ENCODE results near the gene KCNH4.
"Not testable (repeated sequence)": the region's sequence is repeated elsewhere in the genome, so short reads cannot be mapped to it uniquely, and the experiment has no call there.

Gene KCNH4

GRCh38 chr17:42193969-42194899, 13.3 kb upstream of the KCNH4 start, which contains the start of gene GHDC:
Gene GHDC (minus strand): TSS chr17:42194494. CDS start chr17:42193581, 913 bp downstream.
- FAIRE-seq, result no peak

DNA sequence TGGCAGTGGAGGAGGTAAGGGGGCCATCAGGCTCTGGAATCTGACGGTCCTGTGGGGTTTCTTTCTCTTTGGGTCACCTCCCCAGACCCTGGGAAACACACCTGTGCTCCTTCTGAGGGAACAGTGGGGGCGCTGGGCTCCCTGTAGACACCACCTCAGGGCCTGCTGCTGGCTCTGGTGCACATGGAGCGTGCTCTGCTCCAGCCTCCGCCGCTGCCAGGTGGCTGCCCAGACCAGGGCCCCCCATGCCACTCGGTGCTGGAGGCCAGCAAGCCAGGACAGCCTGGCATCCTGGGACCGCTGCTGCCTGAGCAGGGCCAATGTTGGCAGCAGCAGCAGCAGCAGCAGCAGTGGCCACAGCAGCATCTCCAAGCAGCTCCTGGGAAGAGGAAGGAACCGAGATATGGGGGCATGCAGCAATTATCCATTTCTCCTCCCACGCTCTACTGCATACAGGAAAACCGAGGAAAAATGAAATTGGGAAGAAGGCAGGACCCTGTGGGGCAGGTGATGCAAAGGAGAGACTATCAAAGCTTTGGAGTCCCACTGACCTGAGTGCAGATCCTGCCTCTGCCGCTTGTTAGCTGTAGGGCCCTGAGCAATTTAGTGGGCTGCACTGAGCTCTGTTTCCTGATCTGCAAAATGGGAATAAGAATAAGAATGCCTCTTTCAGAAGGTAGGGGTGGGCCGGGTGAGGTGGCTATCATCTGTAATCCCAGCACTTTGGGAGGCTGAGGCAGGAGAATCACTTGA, 12.4 kb upstream of the KCNH4 start:
- FAIRE-seq, result no peak

DNA sequence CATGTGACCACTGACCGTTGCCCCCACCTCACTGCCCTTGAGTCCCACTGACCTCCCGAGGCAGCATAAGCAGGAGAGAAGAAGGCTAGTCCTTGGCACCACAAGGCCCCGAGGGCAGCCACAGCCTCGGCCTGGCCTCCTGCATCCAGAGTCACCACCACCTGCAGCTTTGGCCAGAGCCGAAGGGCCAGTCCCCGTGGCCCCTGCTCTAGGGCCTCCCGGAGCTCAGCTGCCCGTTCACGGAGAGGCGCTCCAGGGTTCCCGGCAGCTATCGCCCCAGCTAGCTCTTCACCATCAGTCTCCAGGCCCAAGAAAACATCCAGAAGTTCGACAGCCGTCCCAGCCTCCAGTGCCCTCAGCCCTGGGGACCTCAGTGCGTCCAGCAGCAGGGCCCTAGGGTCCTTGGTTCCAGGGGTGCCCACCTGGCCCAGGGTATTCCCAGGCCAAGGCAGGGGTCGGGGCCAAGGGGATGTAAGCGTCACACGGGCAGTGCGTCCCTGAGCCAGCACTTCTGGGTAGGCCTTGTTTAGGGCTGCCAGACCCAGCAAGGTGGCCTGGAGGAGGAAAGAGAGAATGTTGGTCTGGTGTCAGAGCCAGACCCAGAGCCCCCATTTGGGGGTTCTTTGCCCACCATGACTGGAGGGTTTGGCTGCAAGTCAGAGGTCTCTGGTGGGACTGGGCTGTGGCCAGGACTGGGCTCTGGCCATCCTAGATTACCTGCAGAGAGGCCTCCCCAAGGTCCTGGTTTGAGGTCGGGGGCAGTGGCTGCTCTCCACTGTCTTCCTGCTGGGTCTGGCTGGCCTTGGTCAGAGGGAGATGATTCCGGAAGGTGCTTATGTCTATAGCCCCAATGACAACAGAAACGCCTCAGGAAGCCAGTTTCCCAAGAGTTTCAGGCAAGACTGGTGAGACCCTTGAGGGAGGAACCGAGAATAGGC, 11.5 kb upstream of the KCNH4 start:
- no peak for FAIRE-seq

- FAIRE-seq, result no peak
Measured at GRCh38 chr17:42191275-42191608, 10.3 kb upstream of the KCNH4 start.

- FAIRE-seq, result no peak
Measured at GRCh38 chr17:42190491-42191274, 9.7 kb upstream of the KCNH4 start.

DNA sequence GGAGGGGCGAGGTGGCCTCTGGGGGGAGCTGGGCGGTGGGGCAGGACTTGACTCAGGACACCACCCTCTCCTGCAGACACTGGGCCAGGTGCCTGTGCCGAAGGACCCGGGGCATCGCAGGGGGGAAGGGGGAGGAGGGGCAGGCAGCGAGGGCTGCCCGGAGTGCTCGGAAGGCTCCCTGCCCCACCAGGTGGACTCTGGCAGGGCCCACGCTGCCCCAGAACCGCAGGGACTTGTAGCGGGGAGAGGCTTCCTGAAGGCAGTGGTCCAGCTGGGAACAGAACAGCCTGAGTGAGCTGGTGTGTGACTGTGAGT, 8.7 kb upstream of the KCNH4 start:
- no peak for FAIRE-seq

GRCh38 chr17:42188749-42189650, 8.1 kb upstream of the KCNH4 start:
- no peak for FAIRE-seq

DNA sequence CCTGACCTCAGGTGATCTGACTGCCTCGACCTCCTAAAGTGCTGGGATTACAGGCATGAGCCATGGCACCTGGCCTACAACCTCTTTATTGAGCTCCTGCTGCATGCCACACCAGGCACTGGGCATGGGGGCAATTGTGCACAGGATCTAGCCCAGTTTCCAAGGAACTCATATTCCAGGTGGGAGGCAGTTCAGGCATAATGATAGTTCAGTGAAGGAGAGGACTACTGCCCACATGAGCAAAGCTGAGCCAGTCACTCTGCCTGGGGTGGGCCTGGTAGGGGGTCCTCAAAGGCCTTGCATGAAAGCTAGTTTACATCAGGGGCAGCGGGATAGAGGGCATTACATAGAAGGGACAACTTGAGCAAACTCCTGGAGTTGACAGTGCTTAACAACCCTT, 6.9 kb upstream of the KCNH4 start:
- FAIRE-seq, result no peak

DNA sequence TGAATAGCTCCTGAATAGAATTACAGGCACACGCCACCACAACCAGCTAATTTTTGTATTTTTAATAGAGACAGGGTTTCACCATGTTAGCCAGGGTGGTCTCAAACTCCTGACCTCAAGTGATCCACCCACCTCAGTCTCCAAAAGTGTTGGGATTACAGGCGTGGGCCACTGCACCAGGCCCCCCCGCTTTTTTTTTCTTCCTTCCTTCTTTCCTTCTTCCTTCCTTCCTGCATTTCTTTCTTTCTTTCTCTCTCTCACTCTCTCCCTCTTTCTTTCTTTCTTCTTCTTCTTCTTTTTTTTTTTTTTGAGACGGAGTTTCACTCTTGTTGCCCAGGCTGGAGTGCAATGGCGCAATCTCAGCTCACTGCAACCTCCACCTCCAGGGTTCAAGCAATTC, 5.2 kb upstream of the KCNH4 start:
- not testable (repeated sequence) for FAIRE-seq

DNA sequence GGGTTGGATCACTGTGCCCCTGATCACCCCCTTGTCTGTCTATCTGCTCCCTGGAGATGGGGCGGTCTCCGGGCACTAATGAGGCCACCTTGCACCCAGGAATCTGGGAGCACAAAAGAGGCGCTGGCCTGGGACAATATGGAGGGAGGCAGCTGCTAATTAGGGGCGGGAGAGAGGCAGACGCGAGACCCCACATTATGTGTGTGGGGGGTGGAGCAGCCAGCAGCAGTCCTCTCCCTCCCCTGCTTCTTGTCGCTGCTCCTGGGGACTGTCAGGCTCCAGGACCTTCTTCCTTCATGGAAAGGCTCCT, 4.6 kb upstream of the KCNH4 start:
- FAIRE-seq, result no peak

GRCh38 chr17:42184713-42185620, 4.0 kb upstream of the KCNH4 start, which contains the start of gene HCRT:
Gene HCRT (minus strand): TSS chr17:42185452. CDS start chr17:42185365, 87 bp downstream.
- no peak for FAIRE-seq

DNA sequence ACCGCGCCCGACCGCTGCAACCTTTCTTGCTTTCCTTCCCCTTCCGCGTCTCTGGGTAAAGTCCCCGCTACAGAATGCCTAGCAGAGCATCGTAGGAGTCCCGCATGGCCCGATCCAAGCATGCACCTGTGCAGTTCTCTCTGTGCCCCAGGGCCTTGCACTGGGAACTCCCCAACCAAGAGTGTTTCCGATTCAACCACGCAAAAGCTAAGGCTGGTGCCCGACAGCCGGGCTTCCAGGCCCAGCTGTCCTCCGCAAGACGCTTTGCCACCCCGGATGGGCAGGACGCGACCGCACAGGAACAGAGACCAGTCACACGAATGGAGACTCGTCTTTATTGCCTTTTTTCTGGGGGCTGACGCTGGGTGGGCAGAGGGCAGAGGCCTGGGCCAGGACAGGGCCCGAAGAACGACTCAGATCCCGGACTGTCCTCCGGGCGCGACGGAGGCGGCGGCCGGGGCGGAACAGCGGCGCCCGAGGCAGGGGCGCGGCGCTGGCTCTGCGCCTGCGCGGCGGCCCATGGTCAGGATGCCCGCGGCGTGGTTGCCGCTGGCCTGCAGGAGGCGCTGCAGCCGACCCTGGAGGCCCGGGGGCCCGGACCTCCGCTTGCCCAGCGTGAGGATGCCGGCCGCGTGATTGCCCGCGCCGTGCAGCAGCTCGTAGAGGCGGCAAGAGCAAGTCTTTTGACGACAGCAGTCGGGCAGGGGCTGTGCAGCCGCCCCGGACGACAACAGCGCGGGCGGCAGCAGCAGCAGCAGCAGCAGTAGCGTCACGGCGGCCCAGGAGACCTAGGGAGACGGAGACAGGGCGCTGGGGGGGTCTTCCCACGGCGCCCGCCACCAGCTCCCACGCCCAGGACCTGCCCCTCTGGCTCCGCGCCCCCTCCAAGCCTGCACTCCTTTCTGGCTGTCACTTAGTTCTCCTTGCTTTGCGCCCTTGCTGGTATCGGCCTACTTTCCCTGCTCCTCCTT, 3.1 kb upstream of the KCNH4 start:
- no peak for FAIRE-seq

GRCh38 chr17:42182927-42183734, 2.2 kb upstream of the KCNH4 start:
- FAIRE-seq, result no peak

- no peak for FAIRE-seq
Measured at GRCh38 chr17:42181851-42182207, 887 bp upstream of the KCNH4 start.

DNA sequence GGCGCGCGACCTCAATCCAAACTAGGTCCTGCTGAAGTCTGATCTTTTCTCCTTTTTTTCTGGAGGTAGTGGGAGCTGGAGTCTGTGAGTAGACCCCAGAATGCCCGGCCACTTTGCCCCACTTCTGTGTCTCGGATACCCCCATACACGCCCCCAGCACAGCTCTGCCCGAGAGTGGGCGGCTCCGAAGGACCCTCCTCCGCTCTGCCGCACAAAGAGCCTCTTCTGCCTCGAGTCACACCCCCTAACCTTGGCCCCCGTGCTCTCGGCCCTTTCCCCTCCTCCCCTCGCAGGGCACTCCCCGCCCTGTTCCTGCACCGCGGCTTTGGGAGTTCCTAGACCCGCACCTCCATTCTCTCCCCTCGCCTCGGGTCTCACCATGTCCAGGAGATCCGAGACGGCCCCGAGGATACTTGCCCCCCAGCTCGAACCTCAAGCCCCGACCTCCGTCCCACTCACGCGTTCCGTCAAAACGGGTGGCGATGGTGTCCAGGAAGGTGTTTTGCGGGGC, 476 bp downstream of the KCNH4 start:
- no peak for FAIRE-seq

GRCh38 chr17:42179911-42180410, 981 bp downstream of the KCNH4 start:
- no peak for FAIRE-seq

GRCh38 chr17:42179335-42179734, 1.6 kb downstream of the KCNH4 start:
- no peak for FAIRE-seq

DNA sequence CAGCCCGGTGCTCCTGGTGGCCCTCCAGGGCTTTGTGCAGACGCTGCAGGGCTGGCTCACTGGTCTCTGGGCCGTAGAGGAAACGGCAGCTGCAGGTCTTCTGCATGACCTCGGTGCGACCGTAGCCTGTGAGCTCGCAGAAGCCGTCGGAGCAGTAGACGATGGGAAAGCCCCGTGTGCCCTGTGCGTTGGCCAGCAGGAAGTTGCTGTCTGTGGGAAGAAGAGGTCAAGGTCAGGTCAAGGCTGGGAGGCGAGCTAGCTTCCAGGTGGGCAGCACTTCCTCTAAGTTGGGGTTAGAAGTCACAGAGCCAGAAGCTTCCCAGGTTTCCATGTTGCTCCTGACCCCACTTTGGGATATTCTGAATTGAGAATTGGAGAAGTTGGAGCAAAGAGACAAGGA, 2.1 kb downstream of the KCNH4 start:
- no peak for FAIRE-seq

Measured in G401.6 (cell line).